HCT116 (cell line): ENCODE measurements around the gene PROKR2. TPM values are rescaled to one million over a fixed set of nuclear protein-coding genes. Genes with fewer than 3 reads are reported as not detected.

Experiments used
- ATAC-seq: fragments of 200-7000 bp; cut with Tn5 transposase; 2 replicates; pipeline ENCODE4 v1.9.1; 2020; ENCODE audit warnings: mild to moderate bottlenecking, moderate library complexity
- BruUV-seq: library from RNA; stranded (reverse); fragments of 400-500 nt; replicated peaks from 2 replicates; lab custom pipeline; 2021; lab: Mats Ljungman, UMichigan
- CTCF ChIA-PET: fragments of 300-600 bp; sonication (Branson Sonifier 250); formaldehyde crosslinking; loops from one replicate; lab custom pipeline; 2021; ENCODE audit warnings: antibody characterized with exemption; lab: Charles Lee
- POLR2A ChIA-PET: fragments of 300-600, 350-600 bp; sonication (Branson Sonifier 250); formaldehyde crosslinking; loops from one replicate; lab custom pipeline; 2021; ENCODE audit warnings: antibody characterized with exemption; lab: Charles Lee
- RAD21 ChIA-PET, 2 experiments: fragments of 300-600 bp; sonication (Branson Sonifier 250); formaldehyde crosslinking; loops; one replicate each; lab custom pipeline; 2023; ENCODE audit warnings: low total read pairs in 2 of 2; ENCODE audit not compliant: uncharacterized antibody in 2 of 2, unreplicated experiment in 2 of 2, low non-redundant PET in 1 of 2; lab: Charles Lee
- DNase-seq: peaks from one replicate; pipeline ENCODE4 v3.0.0-alpha.2; 2010; ENCODE audit warnings: low read depth, low spot score
- H2AFZ ChIP-seq: fragments of 200-600 bp; shearing (Covaris generic), sonication (generic); 2 replicates; pipeline ENCODE4 v1.6.1; 2017; ENCODE audit warnings: low read depth, mixed run types, mixed read lengths, antibody characterized with exemption, low read length; ENCODE audit not compliant: poor library complexity, severe bottlenecking
- H3K27ac ChIP-seq: 2 replicates; pipeline ENCODE4 v1.5.1; 2012; ENCODE audit warnings: low read depth, low read length
- H3K27me3 ChIP-seq: fragments of 200-600 bp; sonication (generic); 2 replicates; pipeline ENCODE4 v1.6.1; 2016; ENCODE audit warnings: mixed run types, low read length, mixed read lengths; ENCODE audit not compliant: insufficient read depth
- H3K36me3 ChIP-seq, 2 experiments: fragments of 200-500 bp in 1 of 2; fragments of 200-600 bp in 1 of 2; sonication (Bioruptor generic) in 1 of 2; sonication (generic) in 1 of 2; 2 replicates each; pipeline versions ENCODE4 v1.5.1 to v1.6.1; 2014 to 2016; ENCODE audit warnings: low read length in 2 of 2, inconsistent platforms in 1 of 2, mixed read lengths in 1 of 2, mixed run types in 1 of 2; ENCODE audit not compliant: insufficient read depth in 2 of 2, control insufficient read depth in 1 of 2
- H3K4me1 ChIP-seq, 2 experiments: fragments of 200-600 bp in 1 of 2; sonication (generic) in 1 of 2; 2 replicates each; pipeline versions ENCODE4 v1.5.1 to v1.6.1; 2012 to 2017; ENCODE audit warnings: low read length in 2 of 2, inconsistent platforms in 1 of 2, mild to moderate bottlenecking in 1 of 2, mixed read lengths in 1 of 2, mixed run types in 1 of 2, moderate library complexity in 1 of 2; ENCODE audit not compliant: insufficient read depth in 2 of 2, control insufficient read depth in 1 of 2
- H3K4me2 ChIP-seq: fragments of 200-600 bp; sonication (generic); 2 replicates; pipeline ENCODE4 v1.6.1; 2017; ENCODE audit warnings: mixed run types, low read length, mixed read lengths
- H3K4me3 ChIP-seq, 2 experiments: fragments of 200-600 bp in 1 of 2; sonication (generic) in 1 of 2; replicated peaks in 1 of 2; 2 replicates each; pipeline ENCODE4 v1.5.1; 2011 to 2016; ENCODE audit warnings: low read length in 2 of 2, control low read depth in 1 of 2, low read depth in 1 of 2, mild to moderate bottlenecking in 1 of 2, mixed read lengths in 1 of 2, mixed run types in 1 of 2
- H3K79me2 ChIP-seq: fragments of 200-600 bp; sonication (generic); 2 replicates; pipeline ENCODE4 v1.6.1; 2017; ENCODE audit warnings: mild to moderate bottlenecking, mixed run types, low read length, moderate library complexity, mixed read lengths; ENCODE audit not compliant: insufficient read depth
- H3K9ac ChIP-seq: fragments of 200-600 bp; sonication (generic); 2 replicates; pipeline ENCODE4 v1.6.1; 2016; ENCODE audit warnings: low read length, mixed read lengths
- H3K9me2 ChIP-seq: fragments of 200-600 bp; sonication (generic), shearing (Covaris generic); 2 replicates; pipeline ENCODE4 v1.6.1; 2017; ENCODE audit warnings: mixed run types, mild to moderate bottlenecking, moderate library complexity; ENCODE audit not compliant: insufficient read depth
- H3K9me3 ChIP-seq, 2 experiments: fragments of 200-500 bp in 1 of 2; fragments of 200-600 bp in 1 of 2; sonication (Bioruptor generic) in 1 of 2; sonication (generic) in 1 of 2; 2 replicates each; pipeline ENCODE4 v1.6.1; 2014 to 2017; ENCODE audit warnings: low read length in 2 of 2, mixed read lengths in 2 of 2, inconsistent platforms in 1 of 2, low read depth in 1 of 2, mild to moderate bottlenecking in 1 of 2, mixed run types in 1 of 2, moderate library complexity in 1 of 2; ENCODE audit not compliant: control insufficient read depth in 1 of 2, insufficient read depth in 1 of 2
- H4K20me1 ChIP-seq: fragments of 200-600 bp; sonication (generic), shearing (Covaris generic); 2 replicates; pipeline ENCODE4 v1.6.1; 2017; ENCODE audit warnings: mixed run types, mild to moderate bottlenecking, moderate library complexity; ENCODE audit not compliant: insufficient read depth
- EZH2 ChIP-seq: fragments of 200-600 bp; sonication (generic); IDR thresholded peaks from 2 replicates; pipeline ENCODE4 v1.6.1; 2017; ENCODE audit warnings: antibody characterized with exemption, mixed run types
- EZH2phosphoT487 ChIP-seq: fragments of 200-600 bp; IDR thresholded peaks from 2 replicates; pipeline ENCODE4 v1.6.1; 2018; ENCODE audit warnings: antibody characterized with exemption, borderline replicate concordance
- FOSL1 ChIP-seq: IDR thresholded peaks from 2 replicates; pipeline ENCODE4 v1.6.1; 2012; ENCODE audit warnings: low read depth
- JUND ChIP-seq: IDR thresholded peaks from 2 replicates; pipeline ENCODE4 v1.6.1; 2012
- MAX ChIP-seq: IDR thresholded peaks from 2 replicates; pipeline ENCODE4 v1.6.1; 2012
- POLR2AphosphoS5 ChIP-seq: IDR thresholded peaks from 2 replicates; pipeline ENCODE4 v1.6.1; 2011; ENCODE audit warnings: mild to moderate bottlenecking, low read depth, low read length, moderate library complexity
- SP1 ChIP-seq: IDR thresholded peaks from 2 replicates; pipeline ENCODE4 v1.6.1; 2012; ENCODE audit warnings: low read depth
- SRF ChIP-seq: IDR thresholded peaks from 2 replicates; pipeline ENCODE4 v1.6.1; 2012; ENCODE audit warnings: low read depth
- YY1 ChIP-seq: IDR thresholded peaks from 2 replicates; pipeline ENCODE4 v1.6.1; 2011; ENCODE audit warnings: low read length, low read depth, moderate library complexity, mild to moderate bottlenecking; ENCODE audit not compliant: insufficient replicate concordance; ENCODE audit errors: extremely low read depth
- ZFX ChIP-seq: fragments of 450-650 bp; IDR thresholded peaks from 2 replicates; pipeline ENCODE4 v1.6.1; 2017
- ZNF274 ChIP-seq: fragments of 200-500 bp; sonication (Bioruptor generic); IDR thresholded peaks from 2 replicates; pipeline ENCODE4 v1.6.1; 2014; ENCODE audit warnings: mild to moderate bottlenecking, low read depth, low read length, inconsistent platforms
- intact Hi-C: fragments of 100-400 bp; cut with micrococcal nuclease; formaldehyde crosslinking; loops from 2 replicates; pipeline ENCODE4 v1.10.0; 2022
- total RNA-seq: library from RNA; stranded (reverse); gene quantifications from one replicate; pipeline ENCODE4 v1.2.1, GENCODE V29; 2021; ENCODE audit not compliant: unreplicated experiment
- TF ChIP-seq, protein P1 (sequence below): IDR thresholded peaks from 2 replicates; pipeline ENCODE4 v1.6.1; 2011; ENCODE audit warnings: mild to moderate bottlenecking, low read length, moderate library complexity; ENCODE audit not compliant: insufficient replicate concordance; ENCODE audit errors: extremely low read depth
- TF ChIP-seq, protein P2 (sequence below): IDR thresholded peaks from 2 replicates; pipeline ENCODE4 v1.6.1; 2012; ENCODE audit warnings: low read depth

Gene PROKR2
- total RNA-seq, 1 experiment from 2014 or later: not detected

DNA sequence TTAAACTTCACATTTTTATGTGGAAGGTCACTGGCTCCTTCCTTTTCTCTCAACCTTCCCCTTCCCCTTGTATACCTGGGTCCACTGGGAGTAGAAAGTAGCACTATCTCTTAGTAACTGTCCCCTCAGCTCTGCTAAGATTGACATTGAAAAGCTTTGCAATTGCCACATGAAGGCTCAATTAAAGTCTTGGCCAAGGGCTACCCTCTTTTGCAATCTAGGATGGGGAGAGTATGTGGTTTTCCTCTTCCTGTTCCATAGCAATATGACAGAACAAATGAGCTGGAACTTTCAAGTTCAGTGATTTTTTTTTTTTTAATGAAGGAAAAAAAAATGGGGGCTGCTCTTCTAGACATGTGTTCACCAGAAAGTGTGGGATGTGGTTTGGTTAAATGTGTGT, 37.1 kb downstream of the PROKR2 start:
- H3K79me2 ChIP-seq: no peaks in the 10 kb centered on the region
- H2AFZ ChIP-seq: no peak overlapping the region
- intact Hi-C loops: no loop called here
- H3K9ac ChIP-seq: no peak overlapping the region
- CTCF ChIA-PET: no interaction called here
- no peaks in the 10 kb centered on the region for H3K9me3 ChIP-seq
- H3K4me3 ChIP-seq: no peak overlapping the region
- no peak for TF ChIP-seq SRF
- TF ChIP-seq JUND: no peak
- no peak for TF ChIP-seq YY1
- no peak for TF ChIP-seq EZH2phosphoT487
- no peak for TF ChIP-seq FOSL1
- TF ChIP-seq ZFX: no peak
- TF ChIP-seq MAX: no peak
- TF ChIP-seq ZNF274: no peak
- TF ChIP-seq, all 23 proteins: peak for 0
- H3K4me1 ChIP-seq: no peaks in the 10 kb centered on the region
- no peaks in the 10 kb centered on the region for H3K27me3 ChIP-seq
- no peak overlapping the region for H3K27ac ChIP-seq
- DNase-seq (no peak), ATAC-seq (no peak)
- H3K4me2 ChIP-seq: no peak overlapping the region
- BruUV-seq: no TSS peak
- no peaks in the 10 kb centered on the region for H3K9me2 ChIP-seq
- no peaks in the 10 kb centered on the region for H3K36me3 ChIP-seq
- ChIA-PET POLR2A (no interaction called here), RAD21 (no interaction called here)
- H4K20me1 ChIP-seq: no peaks in the 10 kb centered on the region

DNA sequence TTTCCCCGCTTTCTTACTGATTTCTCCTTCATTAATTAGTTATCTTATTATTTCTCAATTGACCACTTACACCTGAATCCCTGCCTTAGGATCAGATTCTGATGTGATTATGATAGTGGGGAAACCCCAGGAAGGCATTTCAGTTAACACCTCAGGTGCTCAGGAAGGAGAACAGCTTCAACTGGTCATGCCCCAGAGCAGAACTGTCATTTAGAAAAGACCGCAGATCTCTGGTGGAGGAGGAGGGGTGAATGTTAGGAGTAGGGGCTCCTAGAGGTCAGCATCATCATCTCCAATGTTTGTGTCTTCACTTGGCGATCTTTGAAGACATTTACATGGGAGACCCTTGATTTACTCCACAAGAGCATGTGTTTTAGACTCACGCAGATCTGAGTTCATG, 44.5 kb downstream of the PROKR2 start:
- ChIA-PET CTCF (no interaction called here), RAD21 (no interaction called here), POLR2A (no interaction called here)
- Histone ChIP-seq H3K9me3 (no peaks in the 10 kb centered on the region), H3K9ac (no peak overlapping the region), H3K4me2 (no peak overlapping the region), H3K4me3 (no peak overlapping the region), H2AFZ (no peak overlapping the region), H3K36me3 (no peaks in the 10 kb centered on the region), H3K79me2 (no peaks in the 10 kb centered on the region), H3K27me3 (peaks cover 15% of the 10 kb centered on the region; the same call in 1 of the 2 replicates), H3K27ac (no peak overlapping the region), H3K4me1 (no peaks in the 10 kb centered on the region), H3K9me2 (no peaks in the 10 kb centered on the region), H4K20me1 (no peaks in the 10 kb centered on the region)
- intact Hi-C loops: no loop called here
- DNase-seq (no peak), ATAC-seq (no peak)
- no TSS peak for BruUV-seq
- TF ChIP-seq POLR2AphosphoS5 (no peak), SP1 (no peak), MAX (no peak), JUND (no peak), ZNF274 (no peak), EZH2phosphoT487 (no peak), EZH2 (no peak)
- TF ChIP-seq, protein P1, sequence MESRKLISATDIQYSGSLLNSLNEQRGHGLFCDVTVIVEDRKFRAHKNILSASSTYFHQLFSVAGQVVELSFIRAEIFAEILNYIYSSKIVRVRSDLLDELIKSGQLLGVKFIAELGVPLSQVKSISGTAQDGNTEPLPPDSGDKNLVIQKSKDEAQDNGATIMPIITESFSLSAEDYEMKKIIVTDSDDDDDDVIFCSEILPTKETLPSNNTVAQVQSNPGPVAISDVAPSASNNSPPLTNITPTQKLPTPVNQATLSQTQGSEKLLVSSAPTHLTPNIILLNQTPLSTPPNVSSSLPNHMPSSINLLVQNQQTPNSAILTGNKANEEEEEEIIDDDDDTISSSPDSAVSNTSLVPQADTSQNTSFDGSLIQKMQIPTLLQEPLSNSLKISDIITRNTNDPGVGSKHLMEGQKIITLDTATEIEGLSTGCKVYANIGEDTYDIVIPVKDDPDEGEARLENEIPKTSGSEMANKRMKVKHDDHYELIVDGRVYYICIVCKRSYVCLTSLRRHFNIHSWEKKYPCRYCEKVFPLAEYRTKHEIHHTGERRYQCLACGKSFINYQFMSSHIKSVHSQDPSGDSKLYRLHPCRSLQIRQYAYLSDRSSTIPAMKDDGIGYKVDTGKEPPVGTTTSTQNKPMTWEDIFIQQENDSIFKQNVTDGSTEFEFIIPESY: no peak
- TF ChIP-seq, protein P2, sequence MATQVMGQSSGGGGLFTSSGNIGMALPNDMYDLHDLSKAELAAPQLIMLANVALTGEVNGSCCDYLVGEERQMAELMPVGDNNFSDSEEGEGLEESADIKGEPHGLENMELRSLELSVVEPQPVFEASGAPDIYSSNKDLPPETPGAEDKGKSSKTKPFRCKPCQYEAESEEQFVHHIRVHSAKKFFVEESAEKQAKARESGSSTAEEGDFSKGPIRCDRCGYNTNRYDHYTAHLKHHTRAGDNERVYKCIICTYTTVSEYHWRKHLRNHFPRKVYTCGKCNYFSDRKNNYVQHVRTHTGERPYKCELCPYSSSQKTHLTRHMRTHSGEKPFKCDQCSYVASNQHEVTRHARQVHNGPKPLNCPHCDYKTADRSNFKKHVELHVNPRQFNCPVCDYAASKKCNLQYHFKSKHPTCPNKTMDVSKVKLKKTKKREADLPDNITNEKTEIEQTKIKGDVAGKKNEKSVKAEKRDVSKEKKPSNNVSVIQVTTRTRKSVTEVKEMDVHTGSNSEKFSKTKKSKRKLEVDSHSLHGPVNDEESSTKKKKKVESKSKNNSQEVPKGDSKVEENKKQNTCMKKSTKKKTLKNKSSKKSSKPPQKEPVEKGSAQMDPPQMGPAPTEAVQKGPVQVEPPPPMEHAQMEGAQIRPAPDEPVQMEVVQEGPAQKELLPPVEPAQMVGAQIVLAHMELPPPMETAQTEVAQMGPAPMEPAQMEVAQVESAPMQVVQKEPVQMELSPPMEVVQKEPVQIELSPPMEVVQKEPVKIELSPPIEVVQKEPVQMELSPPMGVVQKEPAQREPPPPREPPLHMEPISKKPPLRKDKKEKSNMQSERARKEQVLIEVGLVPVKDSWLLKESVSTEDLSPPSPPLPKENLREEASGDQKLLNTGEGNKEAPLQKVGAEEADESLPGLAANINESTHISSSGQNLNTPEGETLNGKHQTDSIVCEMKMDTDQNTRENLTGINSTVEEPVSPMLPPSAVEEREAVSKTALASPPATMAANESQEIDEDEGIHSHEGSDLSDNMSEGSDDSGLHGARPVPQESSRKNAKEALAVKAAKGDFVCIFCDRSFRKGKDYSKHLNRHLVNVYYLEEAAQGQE: no peak
